Left cardiac atrium (tissue), 4 donors: ENCODE measurements around the gene ZFR. TPM values are rescaled to one million over a fixed set of nuclear protein-coding genes. Genes with fewer than 3 reads are reported as not detected.

Source experiments
- ATAC-seq, 2 donors: fragments of 200-7000 bp; cut with Tn5 transposase; one replicate each; pipeline ENCODE4 v1.9.1; 2020; ENCODE audit warnings: mild to moderate bottlenecking in 2 of 2, moderate library complexity in 2 of 2
- DNase-seq: peaks from one replicate; pipeline ENCODE4 v3.0.0-alpha.2; 2020
- intact Hi-C, 2 donors: fragments of 100-400 bp; cut with DNase I; formaldehyde crosslinking; loops; one replicate each; pipeline versions ENCODE4 v1.14.1 to v1.15.1; 2022 to 2023
- long read RNA-seq: library from polyadenylated mRNA; unstranded; transcript quantifications from one replicate; pipeline ENCODE4 v2.0.0, GENCODE V29; 2021
- total RNA-seq, 2 donors: library from RNA; stranded (reverse); fragmentation: NEBNext Ultra II Directional; extraction: Animal tissue kit (Norgen Biotek cat#: 25700); gene quantifications; one replicate each; pipeline ENCODE4 v1.2.1, GENCODE V29; 2021
- donor health status: DM: no; HTN: yes; CAD: no.
- donor health status: DM: no; HTN: yes; CAD: no; lungs with severe emphysema.
- donor health status: DM: yes; HTN: yes; CAD: no.
- donor health status: Dilated cardiomyopathy.

ZFR gene
- 10 to 100 TPM; 47.9 to 56.5 TPM for total RNA-seq
- long read RNA-seq, full-length matches to known transcripts, result 19 of 43 reads
- long read RNA-seq, partial matches to known transcripts, result 16 of 43 reads
- long read RNA-seq, other reads (novel, unspliced or antisense), result 8 of 43 reads

DNA sequence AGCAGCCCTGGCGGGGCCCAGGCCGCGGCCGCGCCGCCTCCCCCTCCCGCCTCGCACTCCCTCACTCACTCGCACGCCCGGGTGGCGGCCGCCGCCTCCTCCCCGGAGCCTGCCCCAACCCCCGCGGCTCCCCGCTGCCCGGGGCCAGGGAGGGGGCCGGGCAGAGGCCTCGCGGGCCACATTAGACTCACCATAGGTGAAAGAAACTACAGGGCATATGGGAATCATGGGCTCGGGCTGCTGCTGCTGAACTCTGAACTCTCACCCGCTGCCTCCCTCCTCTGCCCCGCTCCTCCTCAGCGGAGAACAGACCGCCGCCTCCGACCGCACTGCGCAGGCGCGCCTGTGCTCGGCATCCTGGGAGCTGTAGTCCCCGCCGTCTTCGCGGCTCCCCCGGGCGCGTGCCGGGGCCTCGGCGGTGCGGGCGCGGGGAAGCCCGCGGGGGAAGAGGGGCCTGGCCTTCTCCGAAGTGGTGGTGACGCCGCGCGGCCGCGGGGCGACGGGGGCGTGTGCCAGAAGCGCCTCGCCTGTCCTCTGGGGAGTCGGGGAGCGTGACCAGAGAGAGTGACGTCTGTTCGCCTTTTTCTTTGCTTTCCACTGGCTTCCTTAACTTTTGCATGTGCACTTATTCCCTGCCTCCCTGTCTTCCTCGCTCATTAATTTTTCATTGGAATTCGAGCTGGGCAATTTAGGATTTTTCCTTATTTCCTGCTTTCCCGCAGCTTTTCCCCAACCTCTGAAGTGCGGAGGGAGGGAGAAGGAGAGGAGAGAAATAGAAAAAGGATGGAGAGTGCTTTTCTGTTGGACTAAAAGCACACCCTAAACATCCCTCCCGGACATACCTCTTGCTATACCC lies at the start of gene ZFR:
Gene ZFR, minus strand, starts transcription at position 310 of the 856 bp plus-strand sequence. Its CDS starts 82 bp downstream, at position 228.
- ATAC-seq (peak; percentile 97 to 98), DNase-seq (peak; percentile 94)
- intact Hi-C loops, result no loop called here

GRCh38 chr5:32490972-32491557 lies 46.5 kb upstream of the ZFR start:
- intact Hi-C loops, result loop anchor here (2.0 to 5.0 kb wide), 3 partner anchors 100 to 121 kb away; no protein-coding TSS in a partner anchor
- ATAC-seq, result no peak
- DNase-seq, result no peak

DNA sequence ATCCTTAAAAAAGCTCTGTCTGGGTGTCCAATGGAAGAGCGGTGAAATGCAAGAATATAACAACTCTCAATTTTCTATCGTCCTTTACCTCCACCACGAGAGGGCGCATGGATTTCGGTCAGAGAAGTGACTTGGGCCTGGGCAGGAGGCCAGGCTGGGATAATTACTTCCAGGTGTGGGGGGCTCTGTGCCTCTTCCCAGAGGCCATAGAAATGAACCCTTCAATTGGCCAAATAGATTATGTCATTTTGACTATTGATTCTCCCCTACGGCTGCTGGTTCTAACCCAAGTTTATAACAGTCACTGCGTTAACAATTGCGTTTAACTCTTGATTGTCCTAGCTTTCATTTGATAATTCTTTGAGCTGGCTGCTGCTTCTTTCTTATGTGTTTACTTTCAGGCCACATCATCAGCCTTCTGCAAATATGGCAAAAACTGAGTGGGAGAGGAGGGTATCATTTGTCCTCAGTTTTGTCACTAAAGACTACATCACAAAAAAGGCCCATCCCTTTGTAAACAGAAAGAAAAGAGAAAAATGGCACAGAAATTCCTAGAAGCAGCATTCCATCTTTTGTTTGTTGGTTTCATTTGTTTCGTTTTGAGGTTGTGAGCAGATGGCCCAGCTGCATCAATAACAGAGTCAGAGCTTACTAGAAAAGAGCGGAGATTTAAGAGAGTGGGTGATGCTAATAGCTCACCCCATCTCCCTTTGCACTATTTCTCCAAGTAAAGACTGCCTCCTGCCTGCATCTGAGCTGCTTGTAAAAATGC lies 45.4 kb upstream of the ZFR start:
- ATAC-seq (peak; percentile 84), DNase-seq (peak; percentile 86)
- intact Hi-C loops, result loop anchor here (2.0 to 5.0 kb wide), 4 partner anchors 101 to 123 kb away; no protein-coding TSS in a partner anchor

DNA sequence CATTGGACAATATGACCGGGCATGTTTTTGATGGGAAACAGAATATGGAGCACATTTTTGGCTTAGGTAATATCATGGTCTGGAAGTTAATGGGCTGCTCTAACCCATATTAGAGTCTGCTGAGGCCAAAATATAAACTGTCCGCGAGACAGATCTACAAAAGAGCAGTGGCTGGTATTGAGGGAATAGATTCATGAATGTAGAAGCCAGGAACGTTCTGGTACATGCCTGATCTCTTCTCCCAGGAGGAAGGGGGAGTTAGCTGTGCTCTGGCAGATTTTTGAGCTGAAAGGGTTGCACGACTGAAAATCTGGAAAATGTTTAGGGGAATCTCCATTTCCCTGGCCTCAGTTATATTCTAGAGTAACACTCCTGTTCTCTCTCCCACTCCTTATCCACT lies 42.9 kb upstream of the ZFR start:
- DNase-seq (no peak), ATAC-seq (no peak)
- intact Hi-C loops, result no loop called here

DNA sequence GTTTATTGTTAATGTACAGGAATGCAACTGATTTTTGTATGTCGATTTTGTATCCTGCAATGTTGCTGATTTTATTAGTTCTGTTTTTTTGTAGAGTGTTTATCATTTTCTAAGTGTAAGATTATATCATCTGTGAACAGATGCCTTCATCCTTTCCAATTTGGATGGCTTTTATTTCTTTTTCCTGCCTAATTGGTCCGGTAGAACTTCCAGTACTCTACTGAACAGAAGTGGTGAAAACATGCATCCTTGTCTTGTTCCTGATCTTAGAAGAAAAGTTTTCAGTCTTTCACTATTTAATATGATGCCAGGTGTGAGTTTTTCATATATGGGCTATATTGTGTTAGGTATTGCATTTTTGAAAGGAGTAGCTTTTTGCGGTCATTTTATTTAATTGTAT lies 42.5 kb upstream of the ZFR start:
- intact Hi-C loops, result no loop called here
- no peak for ATAC-seq
- DNase-seq, result no peak

GRCh38 chr5:32482193-32482592 lies 37.7 kb upstream of the ZFR start:
- DNase-seq (no peak), ATAC-seq (no peak)
- intact Hi-C loops, result no loop called here

DNA sequence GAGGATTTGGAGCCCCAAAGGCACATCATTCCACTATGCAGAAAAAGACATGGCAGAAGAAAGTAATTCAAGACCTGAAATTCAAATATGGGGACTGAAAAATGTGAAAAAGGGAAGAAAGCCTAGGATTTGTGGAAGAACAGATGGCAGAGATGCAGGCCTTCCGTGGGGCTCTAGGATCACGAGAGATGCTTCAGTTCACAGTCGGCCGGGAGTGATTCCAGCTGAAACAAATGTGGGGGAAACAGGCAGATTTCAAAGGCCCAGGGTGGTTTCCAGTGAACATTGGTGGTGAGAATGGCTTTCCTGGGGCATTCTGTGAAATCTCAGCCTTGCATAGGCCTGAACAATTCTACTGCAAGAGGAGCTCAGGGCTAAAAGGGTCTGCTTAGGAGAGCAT lies 34.6 kb upstream of the ZFR start:
- no peak for ATAC-seq
- DNase-seq, result no peak
- intact Hi-C loops, result no loop called here

DNA sequence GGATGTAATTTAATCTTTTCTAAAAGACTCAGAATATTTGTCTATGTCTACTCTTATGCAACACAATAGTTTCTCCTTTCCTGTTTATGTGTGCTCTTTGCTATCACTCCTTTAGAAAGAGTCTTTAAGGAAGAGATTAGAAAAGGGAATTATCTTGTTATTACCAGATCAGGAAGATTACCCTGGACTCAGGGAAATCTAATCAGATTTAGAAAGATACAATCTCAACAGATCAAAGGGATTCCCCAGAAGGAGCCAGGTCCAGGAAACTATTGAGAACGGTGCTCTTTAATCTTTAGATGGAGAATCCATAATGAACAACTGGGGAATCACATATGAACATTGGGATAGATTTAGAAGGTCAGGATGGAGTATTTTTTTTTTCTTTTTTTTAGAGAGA lies 32.4 kb upstream of the ZFR start:
- intact Hi-C loops, result no loop called here
- ATAC-seq (no peak), DNase-seq (no peak)

- no peak for ATAC-seq
- intact Hi-C loops, result no loop called here
- no peak for DNase-seq
These were observed 31.0 kb upstream of the ZFR start for GRCh38 chr5:32475334-32476097.

DNA sequence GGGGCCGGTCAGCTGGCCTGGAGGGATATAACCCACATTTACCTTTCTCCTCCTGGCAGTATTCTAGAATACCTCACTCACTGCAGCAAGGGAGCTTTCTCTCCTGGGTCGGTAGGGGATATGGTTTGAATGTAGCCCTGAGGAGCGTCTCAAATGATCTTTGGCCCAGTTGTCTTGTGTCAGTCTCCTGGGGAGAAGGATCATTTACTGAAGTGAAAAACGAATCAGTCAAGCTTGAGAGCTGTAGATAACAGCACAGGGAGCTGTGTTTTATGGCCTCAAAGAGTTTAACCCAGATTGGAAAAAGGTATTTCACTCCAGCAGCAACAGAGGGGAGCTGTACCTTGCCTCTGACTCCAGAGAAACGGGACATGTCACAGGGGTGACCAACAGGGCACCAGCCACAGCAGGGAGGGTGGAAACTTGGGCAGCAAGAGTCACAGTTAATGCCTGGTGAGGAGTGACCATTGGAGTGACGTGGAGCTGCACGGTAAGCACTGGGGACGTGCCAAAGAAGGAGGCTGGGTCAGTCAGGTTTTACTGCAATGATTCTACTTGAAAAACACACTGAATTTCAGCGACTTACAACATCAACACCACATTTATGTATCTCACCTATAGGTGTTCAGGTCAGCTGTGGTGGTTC lies 29.8 kb upstream of the ZFR start:
- ATAC-seq (no peak), DNase-seq (no peak)
- intact Hi-C loops, result no loop called here

DNA sequence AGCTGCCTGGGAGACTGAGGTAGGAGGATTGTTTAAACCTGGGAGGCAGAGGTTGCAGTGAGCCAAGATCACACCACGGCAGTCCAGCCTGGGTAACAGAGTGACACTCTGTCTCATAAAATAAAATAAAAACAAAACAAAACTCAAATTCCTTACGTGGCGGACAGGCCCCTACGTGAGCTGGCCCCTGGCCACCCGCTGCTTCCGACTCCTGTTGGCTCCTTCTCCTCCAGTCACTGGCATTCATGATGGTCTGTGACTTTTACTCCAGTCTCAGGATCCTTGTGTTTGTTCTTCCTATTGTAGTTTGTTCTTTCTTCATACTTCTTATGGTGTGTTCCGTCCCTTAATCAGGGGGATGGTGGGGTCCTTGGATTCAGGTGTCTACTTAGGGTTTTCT lies 28.5 kb upstream of the ZFR start:
- DNase-seq (no peak), ATAC-seq (no peak)
- intact Hi-C loops, result no loop called here

DNA sequence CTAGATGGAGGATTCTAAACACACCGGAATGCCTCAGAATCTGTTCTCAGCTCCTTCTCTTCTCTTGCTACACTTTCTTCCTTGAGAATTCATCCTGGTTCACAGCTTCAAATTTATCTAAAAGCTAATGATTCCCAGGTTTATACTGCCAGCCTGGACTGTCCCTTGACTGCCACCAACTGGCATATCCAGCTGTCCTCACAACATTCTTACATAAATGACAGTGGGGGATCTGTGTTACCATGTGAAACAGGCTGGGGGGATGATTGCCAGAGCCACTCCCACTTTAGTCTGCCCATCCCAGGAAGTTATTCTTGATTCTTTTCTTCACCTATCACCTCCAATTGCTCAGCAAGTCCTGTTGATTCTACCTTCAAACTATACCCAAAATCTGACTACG lies 27.2 kb upstream of the ZFR start:
- intact Hi-C loops, result no loop called here
- ATAC-seq (no peak), DNase-seq (no peak)

- intact Hi-C loops, result no loop called here
- DNase-seq (no peak), ATAC-seq (no peak)
These were observed 20.5 kb upstream of the ZFR start for GRCh38 chr5:32465076-32465475.

DNA sequence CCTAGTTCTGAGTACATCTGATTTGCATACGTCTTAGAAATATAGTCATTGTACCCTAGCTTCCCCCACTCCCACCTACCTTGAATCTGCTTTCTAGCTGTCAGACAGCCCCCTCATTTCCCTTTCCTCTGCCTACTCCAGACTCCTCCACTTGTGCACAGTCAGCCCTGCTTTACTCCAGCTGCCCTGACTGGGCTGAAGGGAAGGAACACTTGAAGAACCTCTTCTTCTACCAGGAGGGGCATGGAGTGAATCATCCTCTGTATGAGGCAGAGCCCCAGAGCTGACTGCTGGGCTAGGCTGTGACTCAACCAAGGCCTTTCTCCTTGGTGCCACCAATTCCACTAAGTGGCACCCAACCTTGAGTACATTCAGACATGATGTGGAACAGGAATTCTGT lies 18.1 kb upstream of the ZFR start:
- no peak for DNase-seq

GRCh38 chr5:32461441-32462120 lies 17.0 kb upstream of the ZFR start:
- DNase-seq, result no peak
- ATAC-seq, result no peak
- intact Hi-C loops, result no loop called here

More for the DNA sequence above, 18.1 kb upstream of the ZFR start:
- ATAC-seq, result no peak
- intact Hi-C loops, result no loop called here

DNA sequence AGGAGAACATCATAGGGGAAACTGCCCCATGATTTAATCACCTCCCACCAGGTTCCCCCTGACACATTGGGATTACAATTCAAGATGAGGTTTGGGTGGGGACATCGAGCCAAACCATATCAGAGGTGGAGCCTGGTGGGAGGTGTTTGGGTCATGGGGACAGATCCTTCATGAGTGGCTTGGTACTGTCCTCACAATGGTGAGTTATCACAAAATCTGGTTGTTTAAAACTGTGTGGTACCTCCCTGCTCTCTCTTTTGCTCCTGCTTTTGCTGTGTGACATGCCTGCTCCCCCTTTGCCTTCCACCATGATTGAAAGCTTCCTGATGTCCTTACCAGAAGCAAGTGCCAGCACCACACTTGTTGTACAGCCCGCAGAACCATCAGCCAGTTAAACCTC lies 16.2 kb upstream of the ZFR start:
- intact Hi-C loops, result no loop called here
- DNase-seq, result no peak
- ATAC-seq, result no peak

GRCh38 chr5:32458880-32459495 lies 14.4 kb upstream of the ZFR start:
- DNase-seq (no peak), ATAC-seq (no peak)
- intact Hi-C loops, result no loop called here

DNA sequence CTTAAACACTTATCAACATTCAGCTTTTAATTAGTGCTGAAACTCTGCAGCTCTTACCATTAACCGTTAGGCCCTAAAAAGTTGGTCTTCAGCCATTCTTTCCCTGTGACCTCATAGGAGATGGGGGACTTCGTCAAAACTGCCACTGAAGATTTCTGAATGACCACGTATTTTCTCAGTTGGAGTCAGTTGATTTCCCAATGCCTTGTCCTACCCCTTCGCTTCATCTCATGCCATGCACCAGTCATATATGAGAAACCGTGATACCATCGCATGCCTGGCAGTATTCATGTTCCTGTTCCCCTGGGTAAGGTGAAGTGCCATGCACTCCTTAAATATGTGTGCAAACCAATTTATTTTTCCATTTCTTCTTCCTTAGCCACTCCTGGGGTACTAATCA lies 10.8 kb upstream of the ZFR start:
- intact Hi-C loops, result no loop called here
- ATAC-seq, result no peak
- DNase-seq, result no peak
